ENCODE results near the gene QRICH2.
"Not testable (repeated sequence)": the region's sequence is repeated elsewhere in the genome, so short reads cannot be mapped to it uniquely, and the experiment has no call there.

The QRICH2 gene

GRCh38 chr17:76318586-76318985 is 10.5 kb upstream of the QRICH2 start:
- DNase-seq = peak; percentile 21

GRCh38 chr17:76317535-76317934 is 9.5 kb upstream of the QRICH2 start:
- DNase-seq = no peak

- DNase-seq = no peak
Observed at GRCh38 chr17:76314392-76315227, 6.5 kb upstream of the QRICH2 start.

- no peak for DNase-seq
Observed at GRCh38 chr17:76312735-76313134, 4.7 kb upstream of the QRICH2 start.

DNA sequence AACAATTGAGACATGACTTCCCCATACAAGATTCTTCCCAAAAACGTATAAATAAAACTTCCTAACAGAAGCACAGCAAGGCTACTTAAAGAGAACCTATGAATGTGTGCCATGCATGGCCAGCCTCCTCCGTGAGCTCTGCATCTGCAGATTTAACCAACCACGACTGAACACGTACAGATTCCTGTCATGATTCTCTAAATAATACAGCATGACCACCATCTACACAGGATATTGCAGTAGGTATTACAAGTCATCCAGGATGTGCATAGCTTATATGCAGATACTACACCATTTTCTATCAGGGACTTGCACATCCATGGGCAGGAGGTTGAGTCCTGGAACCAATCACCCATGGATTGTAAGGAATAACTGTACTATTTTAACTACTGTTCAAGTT is 1.4 kb upstream of the QRICH2 start:
- no peak for DNase-seq

- no peak for DNase-seq
Observed at GRCh38 chr17:76307299-76307965, 644 bp downstream of the QRICH2 start.

DNA sequence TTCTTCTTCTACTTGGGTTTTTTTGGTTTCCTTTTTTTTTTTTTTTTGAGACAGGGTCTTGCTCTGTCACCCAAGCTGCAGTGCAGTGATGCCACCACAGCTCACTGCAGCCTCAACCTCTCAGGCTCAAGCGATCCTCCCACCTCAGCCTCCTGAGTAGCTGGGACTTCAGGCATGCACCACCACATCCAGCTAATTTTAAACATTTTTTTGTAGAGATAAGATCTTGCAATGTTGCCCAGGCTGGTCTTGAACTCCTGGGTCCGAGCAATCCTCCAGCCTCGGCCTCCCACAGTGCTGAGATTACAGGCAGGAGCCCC is 3.0 kb downstream of the QRICH2 start:
- not testable (repeated sequence) for DNase-seq

GRCh38 chr17:76304226-76305134 is 3.6 kb downstream of the QRICH2 start:
- no peak for DNase-seq

DNA sequence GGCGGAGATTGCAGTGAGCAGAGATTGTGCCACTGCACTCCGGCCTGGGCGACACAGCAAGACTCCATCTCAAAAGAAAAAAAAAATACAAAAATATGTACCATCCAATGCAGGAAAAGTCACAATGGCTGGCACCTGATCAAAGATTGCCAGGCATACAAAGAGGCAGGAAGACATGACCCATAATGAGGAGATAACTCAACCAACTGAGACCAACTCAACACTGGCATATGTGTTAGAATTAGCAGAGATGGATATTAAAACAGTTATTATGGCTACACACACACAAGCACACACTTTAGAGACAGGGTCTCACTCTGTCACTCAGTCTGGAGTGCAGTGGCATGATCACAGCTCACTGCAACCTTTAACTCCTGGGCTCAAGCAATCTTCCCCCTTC is 10.6 kb downstream of the QRICH2 start:
- no peak for DNase-seq

DNA sequence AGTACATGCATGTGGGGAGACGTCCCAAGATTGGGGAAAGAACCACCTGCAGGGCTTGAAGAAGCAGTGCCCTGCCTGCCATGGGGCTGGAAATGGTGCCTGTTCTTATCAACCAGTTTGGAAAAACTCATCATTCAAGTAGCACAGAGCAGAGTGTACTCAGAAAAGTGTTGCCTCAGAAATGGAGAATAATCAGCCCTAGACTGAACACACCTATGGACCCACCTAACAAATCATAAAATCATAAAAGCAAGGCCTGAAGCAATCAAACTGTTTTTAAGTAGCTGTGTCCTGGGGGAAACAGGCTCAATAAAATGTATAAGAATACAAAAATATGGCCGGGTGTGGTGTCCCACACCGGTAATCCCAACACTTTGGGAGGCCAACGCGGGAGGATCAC is 11.2 kb downstream of the QRICH2 start:
- DNase-seq = no peak

GRCh38 chr17:76296186-76296585 is 11.9 kb downstream of the QRICH2 start:
- DNase-seq = no peak

DNA sequence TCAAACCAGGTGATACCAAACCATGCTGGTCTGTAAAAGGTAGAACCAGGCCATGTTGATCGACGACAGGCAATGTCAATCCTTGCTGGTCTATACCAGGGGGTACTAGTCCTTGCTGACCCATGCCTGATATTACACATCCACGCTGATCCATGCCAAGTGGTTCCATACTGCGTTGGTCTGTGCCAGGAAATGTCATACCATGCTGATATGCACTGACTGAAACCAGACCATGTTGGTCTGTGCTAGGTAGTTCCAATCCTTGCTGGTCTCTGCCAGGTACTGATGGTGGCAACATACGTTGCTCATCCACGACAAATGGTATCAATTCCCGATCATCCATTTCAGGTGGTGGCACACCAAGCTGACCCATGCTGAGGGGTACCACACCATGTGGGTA is 15.0 kb downstream of the QRICH2 start:
- DNase-seq = no peak

DNA sequence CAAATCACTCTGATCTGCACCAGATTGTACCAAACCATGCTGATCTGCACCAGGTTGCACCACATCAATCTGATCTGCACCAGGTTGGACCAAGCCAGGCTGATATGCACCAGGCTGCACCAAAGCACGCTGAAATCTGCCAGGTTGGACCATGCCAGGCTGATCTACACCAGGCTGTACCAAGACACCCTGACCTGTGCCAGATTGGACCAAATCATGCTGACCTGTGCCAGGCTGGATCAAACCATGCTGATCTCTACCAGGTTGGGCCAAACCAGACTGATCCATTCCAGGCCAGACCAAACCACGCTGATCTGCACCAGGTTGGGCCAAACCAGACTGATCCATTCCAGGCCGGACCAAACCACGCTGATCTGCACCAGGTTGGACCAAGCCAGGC is 15.5 kb downstream of the QRICH2 start:
- no peak for DNase-seq

- DNase-seq = no peak
Observed at GRCh38 chr17:76281573-76282371, 26.3 kb downstream of the QRICH2 start.

- DNase-seq = no peak
Observed at GRCh38 chr17:76280650-76281049, 27.4 kb downstream of the QRICH2 start.

- no peak for DNase-seq
Observed at GRCh38 chr17:76279742-76280287, 28.3 kb downstream of the QRICH2 start.

DNA sequence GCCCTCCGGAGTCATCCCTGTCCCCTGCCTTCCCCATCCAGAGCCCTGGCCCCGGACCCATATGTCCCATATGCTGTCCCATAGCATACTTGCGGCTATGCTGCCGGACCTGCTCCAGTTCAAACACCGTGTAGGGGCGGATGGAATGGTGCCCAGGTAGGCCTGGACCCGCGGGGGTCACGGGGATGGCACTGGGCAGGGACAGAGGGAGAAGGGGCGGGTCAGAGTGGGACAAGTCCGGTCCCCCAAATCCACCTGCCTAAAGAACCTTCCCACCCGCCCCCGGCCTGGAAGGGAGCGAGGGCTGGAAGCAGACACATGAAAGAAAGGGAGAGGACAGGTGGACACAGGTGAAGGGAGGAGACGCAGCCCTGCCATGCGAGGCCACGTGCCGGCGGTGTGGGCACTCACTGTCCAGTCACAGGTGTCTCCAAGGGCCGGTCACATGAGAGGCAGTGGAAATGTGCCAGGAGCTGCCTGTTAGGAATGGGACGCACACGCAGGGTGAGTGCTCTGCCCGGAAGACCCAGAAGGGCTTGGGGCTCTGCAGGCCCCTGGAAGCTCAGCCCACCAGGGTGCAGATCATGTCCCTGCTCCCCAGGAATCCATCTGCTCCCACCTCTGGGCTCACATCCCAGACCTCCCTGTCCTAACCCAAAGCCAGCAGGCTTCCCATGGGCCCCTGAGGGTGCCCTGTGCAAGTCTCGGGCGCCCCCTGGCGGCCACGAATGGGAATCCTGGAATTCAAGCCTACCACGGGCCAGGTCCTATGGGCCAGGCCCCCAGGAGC is 28.9 kb downstream of the QRICH2 start:
- DNase-seq = peak; percentile 77

DNA sequence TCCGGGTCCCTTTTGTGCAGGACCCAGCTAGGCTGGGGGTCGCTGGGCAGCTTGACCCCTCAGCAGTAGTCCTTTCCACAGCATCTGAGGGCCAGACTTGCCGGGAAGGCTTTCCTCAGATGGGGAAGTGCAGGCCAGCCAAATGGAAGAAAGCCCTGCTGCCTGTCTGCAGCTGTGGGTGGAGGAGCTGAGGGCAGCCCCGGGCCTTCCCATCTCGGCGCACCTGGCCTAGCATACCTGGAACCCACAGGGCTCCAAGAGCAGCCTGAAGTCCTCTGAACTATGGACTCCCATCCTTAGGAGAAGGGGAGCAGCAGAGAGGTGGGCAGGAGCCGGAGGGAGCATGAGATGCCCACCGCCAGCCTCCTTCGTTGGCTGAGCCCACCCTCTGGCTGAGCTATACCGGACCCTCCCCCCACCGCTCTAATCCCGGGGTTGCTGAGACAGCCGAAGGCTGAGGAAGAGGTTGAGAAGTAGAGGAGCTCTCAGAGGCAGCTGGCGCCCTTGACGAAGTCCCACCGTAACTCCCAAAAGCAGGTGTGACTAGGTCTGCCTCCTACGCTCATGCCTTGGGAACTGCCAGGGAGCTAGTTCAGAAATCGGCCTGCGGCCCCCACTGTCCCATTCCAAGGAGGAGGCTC is 29.7 kb downstream of the QRICH2 start:
- DNase-seq = no peak

- DNase-seq = no peak
Observed at GRCh38 chr17:76277300-76278267, 30.5 kb downstream of the QRICH2 start.
